CD4-positive, alpha-beta T cell treated with Interleukin-4 for 4 hours (primary cell): Measurements from ENCODE around the gene OGG1.

Experiments used
- DNase-seq: peaks from one replicate; pipeline ENCODE4 v3.0.0-alpha.2; 2020

The OGG1 gene

GRCh38 chr3:9749645-9750555, at the start of gene OGG1:
OGG1 (plus strand) TSS chr3:9749952; CDS start chr3:9750287, 335 bp downstream.
- DNase-seq, result peak; percentile 96

- no peak for DNase-seq
Observed at GRCh38 chr3:9700536-9700935, 49.2 kb upstream of the OGG1 start.

GRCh38 chr3:9701006-9701405, 48.7 kb upstream of the OGG1 start:
- DNase-seq, result no peak

GRCh38 chr3:9701711-9702110, 48.0 kb upstream of the OGG1 start:
- no peak for DNase-seq

- no peak for DNase-seq
Observed at GRCh38 chr3:9703240-9703639, 46.5 kb upstream of the OGG1 start.

GRCh38 chr3:9703736-9704346, 45.9 kb upstream of the OGG1 start, which contains the start of gene CPNE9:
CPNE9 (plus strand) TSS chr3:9703833; CDS start chr3:9703997, 164 bp downstream.
- no peak for DNase-seq

GRCh38 chr3:9704347-9705322, 45.1 kb upstream of the OGG1 start:
- DNase-seq, result no peak

- DNase-seq, result no peak
Observed at GRCh38 chr3:9710174-9710739, 39.5 kb upstream of the OGG1 start.

GRCh38 chr3:9712415-9712814, 37.3 kb upstream of the OGG1 start:
- no peak for DNase-seq

- DNase-seq, result no peak
Observed at GRCh38 chr3:9713142-9713541, 36.6 kb upstream of the OGG1 start.

GRCh38 chr3:9715136-9715535, 34.6 kb upstream of the OGG1 start:
- DNase-seq, result no peak

GRCh38 chr3:9715764-9716437, 33.9 kb upstream of the OGG1 start:
- DNase-seq, result peak; percentile 31

GRCh38 chr3:9716801-9717555, 32.8 kb upstream of the OGG1 start:
- no peak for DNase-seq

GRCh38 chr3:9717563-9717962, 32.2 kb upstream of the OGG1 start:
- DNase-seq, result no peak

- no peak for DNase-seq
Observed at GRCh38 chr3:9718118-9718517, 31.6 kb upstream of the OGG1 start.

- DNase-seq, result no peak
Observed at GRCh38 chr3:9721015-9721699, 28.6 kb upstream of the OGG1 start.

GRCh38 chr3:9721700-9722060, 28.1 kb upstream of the OGG1 start:
- DNase-seq, result no peak

GRCh38 chr3:9725775-9726515, 23.8 kb upstream of the OGG1 start:
- no peak for DNase-seq

- peak; percentile 72 for DNase-seq
Observed at GRCh38 chr3:9727041-9727595, 22.6 kb upstream of the OGG1 start.

GRCh38 chr3:9727743-9728142, 22.0 kb upstream of the OGG1 start:
- no peak for DNase-seq
